OCI-M2 (cell line): ENCODE results near the gene HLTF.
"Not testable (repeated sequence)": the region's sequence is repeated elsewhere in the genome, so short reads cannot be mapped to it uniquely, and the experiment has no call there.

Experiments
- DNase-seq: peaks from one replicate; lab custom pipeline; 2025; ENCODE audit not compliant: unreplicated experiment; lab: John Stamatoyannopoulos, UW

HLTF gene, protein sequence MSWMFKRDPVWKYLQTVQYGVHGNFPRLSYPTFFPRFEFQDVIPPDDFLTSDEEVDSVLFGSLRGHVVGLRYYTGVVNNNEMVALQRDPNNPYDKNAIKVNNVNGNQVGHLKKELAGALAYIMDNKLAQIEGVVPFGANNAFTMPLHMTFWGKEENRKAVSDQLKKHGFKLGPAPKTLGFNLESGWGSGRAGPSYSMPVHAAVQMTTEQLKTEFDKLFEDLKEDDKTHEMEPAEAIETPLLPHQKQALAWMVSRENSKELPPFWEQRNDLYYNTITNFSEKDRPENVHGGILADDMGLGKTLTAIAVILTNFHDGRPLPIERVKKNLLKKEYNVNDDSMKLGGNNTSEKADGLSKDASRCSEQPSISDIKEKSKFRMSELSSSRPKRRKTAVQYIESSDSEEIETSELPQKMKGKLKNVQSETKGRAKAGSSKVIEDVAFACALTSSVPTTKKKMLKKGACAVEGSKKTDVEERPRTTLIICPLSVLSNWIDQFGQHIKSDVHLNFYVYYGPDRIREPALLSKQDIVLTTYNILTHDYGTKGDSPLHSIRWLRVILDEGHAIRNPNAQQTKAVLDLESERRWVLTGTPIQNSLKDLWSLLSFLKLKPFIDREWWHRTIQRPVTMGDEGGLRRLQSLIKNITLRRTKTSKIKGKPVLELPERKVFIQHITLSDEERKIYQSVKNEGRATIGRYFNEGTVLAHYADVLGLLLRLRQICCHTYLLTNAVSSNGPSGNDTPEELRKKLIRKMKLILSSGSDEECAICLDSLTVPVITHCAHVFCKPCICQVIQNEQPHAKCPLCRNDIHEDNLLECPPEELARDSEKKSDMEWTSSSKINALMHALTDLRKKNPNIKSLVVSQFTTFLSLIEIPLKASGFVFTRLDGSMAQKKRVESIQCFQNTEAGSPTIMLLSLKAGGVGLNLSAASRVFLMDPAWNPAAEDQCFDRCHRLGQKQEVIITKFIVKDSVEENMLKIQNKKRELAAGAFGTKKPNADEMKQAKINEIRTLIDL

DNA sequence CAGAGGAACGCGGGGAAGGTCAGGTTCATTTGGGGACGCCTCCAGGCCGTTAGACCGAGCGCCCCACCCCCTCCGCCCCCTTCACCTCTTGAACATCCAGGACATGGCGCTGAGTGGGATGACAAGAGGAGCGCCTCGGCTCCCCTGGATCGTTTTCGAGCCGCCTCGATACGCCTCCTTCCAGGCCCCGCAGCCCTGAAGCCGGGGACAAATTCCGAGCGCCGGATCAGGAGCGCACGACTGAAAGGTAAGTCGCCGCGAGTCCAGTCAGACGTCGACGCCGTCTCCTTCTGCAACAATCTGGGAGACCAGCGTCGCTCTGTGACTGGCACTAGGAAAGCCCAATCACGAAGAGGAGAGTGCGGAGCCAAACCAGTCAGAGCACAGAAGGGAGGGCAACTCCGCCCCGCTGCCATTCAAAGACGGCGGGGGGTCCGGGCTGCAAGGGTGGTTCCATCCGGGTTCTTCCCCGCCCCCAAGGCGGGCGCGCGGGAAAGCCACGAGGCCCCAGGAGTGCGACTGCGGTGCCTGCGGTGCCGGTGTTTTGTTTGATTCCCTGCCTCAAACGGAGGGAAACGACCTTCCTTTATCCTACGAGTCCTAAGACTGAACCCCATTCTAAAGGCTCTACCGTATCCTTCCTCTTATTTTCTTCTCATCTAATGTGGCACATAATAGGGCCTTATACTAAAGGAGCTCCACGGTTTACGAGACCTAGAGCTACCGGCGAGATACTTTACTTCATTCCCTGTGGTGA lies at the start of gene HLTF:
Gene HLTF, minus strand, starts transcription at position 302 of the 757 bp plus-strand sequence. Its CDS starts 197 bp downstream, at position 105.
- peak; percentile 78 for DNase-seq

DNA sequence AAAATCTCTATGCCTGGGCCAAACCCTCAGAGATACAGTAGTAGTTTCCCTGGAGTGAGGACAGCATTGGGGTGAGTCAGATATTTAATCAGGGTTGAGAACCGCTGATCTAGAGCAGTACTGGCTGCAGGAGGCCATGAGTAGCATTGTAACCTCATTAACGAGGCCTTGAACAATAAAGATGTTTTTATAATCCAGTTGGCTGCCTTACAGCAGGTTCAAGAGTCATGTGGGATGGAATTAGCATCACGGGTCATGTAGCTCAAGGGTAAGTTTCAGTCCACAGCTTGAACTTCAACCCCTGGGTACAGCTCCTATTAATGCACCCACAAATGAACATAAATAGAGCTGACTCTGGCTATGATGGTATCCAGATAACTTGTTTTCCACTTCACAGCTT lies 48.2 kb upstream of the HLTF start:
- DNase-seq, result no peak

DNA sequence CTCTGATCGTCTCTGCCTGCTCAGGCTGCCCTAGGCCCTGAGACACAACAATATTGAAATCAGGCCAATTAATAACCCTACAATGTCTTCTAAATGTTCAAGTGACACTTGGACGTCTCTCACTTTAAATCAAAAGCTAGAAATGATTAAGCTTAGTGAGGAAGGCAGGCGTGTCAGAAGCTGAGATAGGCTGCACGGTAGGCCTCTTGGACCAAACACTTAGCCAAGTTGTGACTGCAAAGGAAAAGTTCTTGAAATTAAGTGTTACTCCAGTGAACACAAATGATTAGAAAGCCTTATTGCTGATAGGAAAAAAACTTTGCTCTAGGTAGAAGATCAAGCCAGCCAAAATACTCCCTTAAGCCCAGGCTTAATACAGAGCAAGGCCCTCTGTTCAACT lies 45.3 kb upstream of the HLTF start:
- no peak for DNase-seq

DNA sequence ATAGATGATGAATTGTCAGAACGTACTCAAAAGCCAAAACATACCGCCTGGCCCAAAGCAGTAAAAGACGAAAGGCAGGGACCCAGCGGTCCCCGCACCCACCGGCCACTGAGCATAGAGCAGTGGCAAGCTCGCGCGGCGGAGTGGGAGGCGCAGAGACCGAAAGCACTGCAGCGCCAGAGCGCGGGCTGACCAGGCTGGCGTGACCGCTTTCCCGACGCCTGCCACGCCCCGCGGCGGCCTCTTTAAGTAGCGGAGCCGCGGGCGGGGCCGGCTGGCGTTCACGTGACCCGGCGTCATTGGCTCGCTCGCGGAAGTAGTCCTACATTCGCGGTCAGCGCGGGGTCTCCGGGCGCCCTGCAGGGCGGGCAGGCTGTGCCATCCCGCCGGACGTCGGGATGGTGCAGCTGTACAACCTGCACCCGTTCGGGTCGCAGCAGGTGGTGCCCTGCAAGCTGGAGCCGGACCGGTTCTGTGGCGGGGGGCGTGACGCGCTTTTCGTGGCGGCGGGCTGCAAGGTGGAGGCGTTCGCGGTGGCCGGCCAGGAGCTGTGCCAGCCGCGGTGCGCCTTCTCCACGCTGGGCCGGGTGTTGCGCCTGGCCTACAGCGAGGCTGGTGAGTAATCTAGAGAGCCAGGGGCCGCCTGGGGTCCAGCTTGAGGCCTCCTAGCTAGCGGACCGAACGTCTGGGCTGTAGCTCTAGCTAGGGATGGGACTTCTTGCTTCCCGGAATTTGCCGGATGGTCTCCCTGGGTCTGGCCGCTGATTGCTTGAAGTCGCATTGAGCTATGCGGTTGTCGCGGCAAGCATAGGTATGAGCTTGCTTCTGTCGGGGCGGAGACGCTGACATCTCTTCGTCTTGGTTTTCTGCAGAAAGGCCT lies 43.2 kb upstream of the HLTF start, which contains the start of gene HPS3:
Gene HPS3, plus strand, starts transcription at position 313 of the 880 bp plus-strand sequence. Its CDS starts 86 bp downstream, at position 399.
- peak; percentile 46 for DNase-seq

DNA sequence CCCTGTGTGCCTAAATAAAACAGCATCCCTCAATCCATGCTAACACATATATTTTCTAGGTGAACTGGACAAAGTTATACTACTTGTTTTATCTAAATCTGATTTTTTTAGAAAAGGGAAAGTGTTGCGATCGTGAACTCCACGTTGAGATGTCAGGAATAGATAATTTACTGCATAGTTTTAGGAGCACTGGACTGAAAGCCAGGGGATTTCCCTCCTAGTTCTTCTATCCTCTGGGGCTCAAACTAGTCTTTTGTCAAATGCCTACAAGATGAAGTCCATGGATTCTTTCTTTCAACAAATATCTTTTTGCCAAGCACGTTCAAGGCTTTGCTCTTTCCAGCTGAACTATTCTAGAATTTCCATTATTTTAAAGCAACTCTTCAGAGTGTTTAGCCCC lies 42.5 kb upstream of the HLTF start:
- DNase-seq, result no peak

DNA sequence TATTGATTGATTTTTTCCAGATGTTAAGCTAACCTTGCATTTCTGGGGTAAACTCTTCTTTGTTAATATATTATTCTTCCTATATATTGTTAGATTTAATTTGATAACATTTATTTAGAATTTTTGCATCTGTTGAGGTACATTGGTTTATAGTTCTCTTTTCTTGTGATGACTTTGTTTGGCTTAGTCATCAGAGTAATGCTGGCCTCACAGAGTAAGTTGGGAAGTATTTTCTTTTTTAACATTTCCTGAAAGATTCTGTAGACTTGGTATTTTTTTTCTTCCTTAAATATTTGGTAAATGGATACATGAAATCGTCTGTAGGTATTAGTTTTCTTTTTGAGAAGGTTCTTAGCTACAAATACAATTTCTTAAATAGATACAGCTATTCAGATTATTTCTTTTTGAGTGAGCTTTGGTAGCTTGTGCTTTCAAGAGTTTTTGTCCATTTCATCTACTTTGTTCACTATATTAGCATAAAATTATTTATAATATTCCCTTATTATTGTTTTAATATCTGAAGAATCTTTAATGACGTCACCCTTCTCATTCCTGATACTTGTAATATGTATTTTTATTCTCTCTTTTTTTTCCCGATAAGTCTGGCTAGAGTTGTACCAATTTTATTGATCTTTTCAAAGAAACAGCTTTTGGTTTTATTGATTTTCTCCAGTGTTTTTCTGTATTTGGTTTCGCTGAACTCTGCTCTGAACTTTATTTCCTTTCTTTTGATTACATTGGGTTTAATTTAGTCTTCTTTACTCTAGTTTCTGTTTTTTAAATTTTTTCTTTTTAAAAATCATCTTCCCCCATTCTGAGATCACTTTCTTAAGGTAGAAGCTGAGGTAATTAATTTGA lies 36.6 kb upstream of the HLTF start:
- no peak for DNase-seq

DNA sequence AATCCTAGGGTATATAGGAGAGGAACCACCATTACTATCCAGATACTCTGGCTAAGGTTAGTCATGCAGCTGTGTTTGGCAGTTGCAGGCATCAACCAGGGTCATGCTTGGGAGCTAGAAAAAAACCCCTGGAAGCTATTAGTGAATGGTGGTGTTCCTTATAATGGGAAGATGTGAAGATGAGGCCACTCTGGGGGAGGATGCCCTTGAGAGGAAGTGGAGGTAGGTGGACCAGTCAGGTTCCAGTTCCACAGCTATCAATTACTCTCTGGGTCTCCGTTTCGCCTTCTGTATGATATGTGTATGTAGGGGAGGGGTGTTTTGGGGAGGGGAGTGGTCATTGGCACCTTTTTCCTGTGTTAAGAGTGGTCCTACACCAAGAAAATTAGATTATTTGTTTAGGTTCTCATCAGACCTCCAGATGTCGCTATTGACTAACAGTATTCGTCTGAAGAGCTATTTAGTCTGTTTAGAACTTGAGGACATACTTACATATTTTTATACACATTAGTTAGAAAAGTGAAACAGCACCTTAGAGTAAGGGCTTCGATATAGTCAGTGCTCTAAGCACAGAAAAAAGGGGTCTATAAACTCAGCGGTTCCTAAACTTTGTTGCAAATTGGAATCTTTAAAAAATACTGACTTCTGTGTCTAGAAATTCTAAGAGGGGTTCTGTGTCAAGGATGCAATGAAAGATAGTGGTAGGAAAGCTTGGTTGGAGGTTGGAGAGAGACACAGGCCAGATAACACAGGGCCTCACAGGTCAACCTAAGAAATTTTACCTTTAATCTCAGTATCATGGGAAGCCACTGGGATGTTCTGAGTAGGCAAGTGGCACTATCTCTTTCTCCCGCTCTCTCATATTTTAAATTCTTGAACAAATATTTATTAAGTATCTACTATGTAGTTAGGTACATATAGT lies 34.0 kb upstream of the HLTF start:
- peak; percentile 15 for DNase-seq

DNA sequence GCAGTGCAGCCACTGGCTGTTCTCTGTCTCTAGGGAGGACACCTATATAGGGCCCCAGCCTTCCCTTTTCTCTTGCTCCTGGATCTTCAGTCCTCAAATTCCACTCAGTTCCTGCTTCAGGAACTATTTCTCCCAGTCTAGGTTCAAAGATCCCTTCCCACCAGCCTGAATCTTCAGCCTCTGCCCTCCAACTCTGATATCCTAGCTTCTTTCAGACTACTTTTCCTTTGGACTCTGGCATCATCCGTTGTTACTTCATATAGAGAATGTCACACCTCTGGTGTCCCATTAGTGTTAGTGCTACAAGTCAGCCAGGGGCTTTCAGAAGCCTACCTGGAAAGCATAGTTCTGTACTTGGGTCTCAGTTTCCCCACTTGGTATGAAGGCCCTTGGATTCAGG lies 33.1 kb upstream of the HLTF start:
- DNase-seq, result no peak

DNA sequence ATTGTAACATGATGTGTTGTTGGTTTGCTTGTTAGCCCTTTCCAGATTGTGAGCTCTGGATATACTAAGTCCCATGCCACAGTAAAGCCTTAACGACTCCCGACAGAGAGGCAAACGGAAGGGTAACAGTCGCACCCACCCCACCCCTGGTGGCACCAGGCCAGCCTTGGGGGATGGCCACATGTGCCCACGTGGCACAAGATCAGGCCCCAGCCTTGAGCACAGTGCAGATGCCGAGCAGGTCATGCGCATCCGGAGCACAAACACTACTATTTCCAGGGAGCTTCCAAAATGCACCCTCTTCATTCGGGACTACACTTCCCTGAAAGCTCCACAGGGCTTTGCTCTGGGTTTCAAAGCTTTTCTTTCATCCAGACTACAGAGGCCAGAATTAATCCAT lies 32.4 kb upstream of the HLTF start:
- no peak for DNase-seq

DNA sequence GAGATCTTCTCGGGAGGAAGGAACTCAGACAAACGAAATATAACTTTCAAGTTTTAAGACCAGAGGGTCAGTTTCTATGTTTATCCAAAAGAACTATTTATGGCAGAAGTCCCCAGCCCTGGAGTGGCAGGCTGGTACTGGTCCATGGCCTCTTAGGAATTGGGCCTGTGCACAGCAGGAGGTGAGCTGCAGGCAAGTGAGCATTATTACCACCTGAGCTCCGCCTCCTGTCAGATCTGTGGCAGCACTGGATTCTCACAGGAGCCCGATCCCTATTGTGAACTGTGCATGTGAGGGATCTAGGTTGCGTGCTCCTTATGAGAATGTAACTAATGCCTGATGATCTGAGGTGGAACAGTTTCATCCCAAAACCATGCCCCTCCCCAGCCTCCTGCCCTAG lies 28.8 kb upstream of the HLTF start:
- no peak for DNase-seq

DNA sequence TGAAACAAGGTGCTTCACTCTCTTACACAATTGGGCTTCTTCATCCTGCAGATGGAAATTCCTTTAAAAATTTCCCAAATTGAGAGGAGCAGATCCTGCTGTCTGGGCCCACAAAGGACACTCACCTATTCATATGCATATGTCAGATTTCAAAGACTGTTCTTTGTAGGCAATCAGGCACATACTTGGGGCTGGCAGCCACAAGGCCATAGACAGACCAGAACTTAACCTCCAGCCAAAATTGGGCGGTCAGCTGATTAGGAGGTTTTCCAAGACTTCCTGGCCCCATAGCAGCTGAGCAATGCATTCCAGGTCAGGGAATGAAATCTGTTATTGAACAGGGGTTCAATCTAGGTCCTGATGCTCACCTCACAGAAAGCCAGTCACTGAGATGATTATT lies 28.1 kb upstream of the HLTF start:
- no peak for DNase-seq

DNA sequence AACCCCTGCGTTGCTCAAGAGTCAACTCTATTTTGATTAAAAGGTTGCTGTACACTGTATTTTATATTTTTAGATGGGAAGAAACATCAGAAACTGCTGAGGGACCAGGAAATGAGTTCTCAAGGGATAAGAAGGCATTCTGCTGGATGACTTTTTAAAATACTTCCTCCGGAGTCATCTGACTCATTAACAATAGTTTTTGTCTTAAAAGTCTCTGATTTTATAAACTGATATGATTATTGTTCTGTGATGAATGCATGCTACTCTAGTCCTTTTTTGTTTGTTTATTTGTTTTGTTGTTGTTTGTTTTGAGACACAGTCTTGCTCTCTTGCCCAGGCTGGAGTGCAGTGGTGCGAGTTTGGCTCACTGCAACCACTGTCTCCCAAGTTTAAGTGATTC lies 18.2 kb upstream of the HLTF start:
- no peak for DNase-seq

DNA sequence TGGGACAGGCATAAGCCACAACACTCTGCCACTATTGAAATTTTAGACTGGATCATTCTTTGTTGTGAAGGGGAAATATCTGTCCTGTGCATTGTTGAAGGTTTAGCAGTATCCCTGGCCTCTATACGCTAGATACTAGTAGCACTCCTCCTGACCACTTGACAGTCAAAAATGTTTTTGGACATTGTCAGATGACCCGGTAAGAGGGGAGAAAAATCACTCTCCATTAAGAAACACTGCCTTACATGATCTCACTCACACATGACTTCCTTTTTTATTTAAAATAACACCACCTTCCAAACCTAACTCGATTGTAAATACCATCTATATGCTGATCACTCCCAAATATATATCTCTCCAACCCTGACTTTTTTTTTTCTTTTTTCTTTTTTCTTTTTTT lies 15.3 kb upstream of the HLTF start:
- no peak for DNase-seq

DNA sequence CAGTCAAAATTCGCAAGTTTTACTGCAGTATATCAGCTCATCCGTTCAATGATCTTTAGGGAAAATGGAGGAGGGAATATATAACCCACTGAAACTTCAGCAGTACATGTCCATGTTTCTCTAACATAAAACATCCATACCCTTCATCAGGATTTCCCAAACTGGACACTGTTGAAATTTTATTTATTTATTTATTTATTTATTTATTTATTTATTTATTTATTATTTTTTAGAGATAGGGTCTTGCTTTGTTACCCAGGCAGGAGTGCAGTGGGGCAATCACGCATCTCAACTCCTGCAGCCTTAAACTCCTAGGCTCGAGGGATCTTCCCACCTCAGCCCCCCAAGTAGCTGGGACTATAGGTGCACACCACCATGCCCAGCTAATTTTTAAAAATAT lies 14.8 kb upstream of the HLTF start:
- DNase-seq, result no peak

DNA sequence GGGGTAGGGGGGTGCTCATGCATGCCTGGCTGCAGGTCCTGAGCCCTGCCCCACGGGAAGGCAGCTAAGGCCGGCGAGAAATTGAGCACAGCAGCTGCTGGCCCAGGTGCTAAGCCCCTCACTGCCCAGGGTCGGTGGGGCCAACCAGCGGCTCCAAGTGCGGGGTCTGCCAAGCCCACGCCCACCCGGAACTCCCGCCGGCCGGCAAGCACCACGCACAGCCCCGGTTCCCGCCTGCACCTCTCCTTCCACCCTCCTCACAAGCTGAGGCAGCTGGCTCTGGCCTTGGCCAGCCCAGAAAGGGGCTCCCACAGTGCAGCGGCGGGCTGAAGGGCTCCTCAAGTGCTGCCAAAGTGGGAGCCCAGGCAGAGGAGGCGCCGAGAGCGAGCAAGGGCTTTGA lies 11.7 kb upstream of the HLTF start:
- not testable (repeated sequence) for DNase-seq

DNA sequence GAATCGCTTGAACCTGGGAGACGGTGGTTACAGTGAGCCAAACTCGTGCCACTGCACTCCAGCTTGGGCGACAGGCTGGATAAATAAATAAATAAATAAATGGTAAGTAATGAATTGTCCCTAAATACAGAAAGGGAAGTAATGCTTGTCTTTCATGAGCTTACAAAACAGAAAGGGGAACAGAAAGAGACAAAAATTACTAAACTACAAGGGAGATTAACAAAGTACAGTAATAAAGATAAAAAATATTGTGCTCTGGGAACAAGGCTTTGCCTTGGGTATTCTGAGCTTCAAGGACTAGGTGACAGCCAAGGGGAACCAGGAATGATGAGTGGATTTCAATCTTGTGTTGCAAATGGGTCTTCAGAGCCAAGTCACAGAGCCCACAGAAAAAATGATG lies 9.2 kb upstream of the HLTF start:
- DNase-seq, result no peak

DNA sequence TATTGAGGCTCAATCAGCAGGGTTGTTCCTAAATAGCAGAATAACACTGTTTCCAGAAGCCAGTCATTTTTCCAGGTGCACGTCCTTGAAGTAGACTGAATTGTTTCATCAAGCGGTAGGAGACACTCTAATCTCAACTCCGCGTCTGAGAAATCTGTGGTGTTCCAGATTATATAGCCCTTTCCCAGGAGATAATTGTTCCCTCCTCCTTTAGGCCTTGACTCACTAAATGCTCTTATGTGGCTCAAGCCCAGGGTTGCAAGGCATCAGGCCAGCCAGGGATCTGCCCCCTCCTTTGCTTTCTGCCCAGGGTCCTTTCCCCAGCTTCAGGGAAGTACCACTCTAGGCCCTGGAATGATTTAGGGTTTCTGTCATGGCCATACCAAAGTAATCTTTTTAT lies 5.7 kb upstream of the HLTF start:
- no peak for DNase-seq

DNA sequence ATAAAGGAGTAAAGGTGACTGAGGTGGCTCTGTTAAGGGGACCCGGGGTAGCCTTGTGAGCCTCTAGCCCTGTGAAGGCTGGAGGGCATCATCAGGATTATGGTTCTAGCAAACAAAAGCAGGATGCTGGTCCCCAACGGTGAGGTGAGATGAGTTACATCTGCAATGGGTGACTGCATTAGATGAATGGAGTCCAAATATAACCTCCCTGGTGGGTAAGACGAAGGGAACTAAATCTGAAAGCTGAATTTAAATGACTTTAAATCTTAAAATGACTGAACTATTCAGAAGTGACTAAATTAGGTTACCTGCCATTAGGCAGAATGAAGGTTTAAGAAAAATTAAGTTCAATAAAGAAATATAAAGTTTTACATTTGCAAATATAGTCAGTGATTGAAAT lies 4.6 kb upstream of the HLTF start:
- no peak for DNase-seq
